HG02852 (cell line): ENCODE data around the gene CERS5.
"Not testable (repeated sequence)": the region's sequence is repeated elsewhere in the genome, so short reads cannot be mapped to it uniquely, and the experiment has no call there.

Source experiments
- ATAC-seq: cut with Tn5 transposase; IDR thresholded peaks from one replicate; pipeline ENCODE4 v1.9.1; 2021; ENCODE audit warnings: mild to moderate bottlenecking, moderate library complexity; ENCODE audit not compliant: unreplicated experiment

Gene CERS5

GRCh38 chr12:50187084-50187900, 20.1 kb upstream of the CERS5 start:
- ATAC-seq = peak; percentile 75

GRCh38 chr12:50186681-50187080, 19.5 kb upstream of the CERS5 start:
- no peak for ATAC-seq

- ATAC-seq = no peak
These were observed 18.9 kb upstream of the CERS5 start for GRCh38 chr12:50185970-50186663.

GRCh38 chr12:50185301-50185895, 18.2 kb upstream of the CERS5 start:
- no peak for ATAC-seq

- no peak for ATAC-seq
These were observed 17.1 kb upstream of the CERS5 start for GRCh38 chr12:50184261-50184660.

- no peak for ATAC-seq
These were observed 15.3 kb upstream of the CERS5 start for GRCh38 chr12:50182461-50182860.

GRCh38 chr12:50181691-50182090, 14.5 kb upstream of the CERS5 start:
- ATAC-seq = no peak

- ATAC-seq = no peak
These were observed 8.5 kb upstream of the CERS5 start for GRCh38 chr12:50175716-50176026.

- no peak for ATAC-seq
These were observed 8.0 kb upstream of the CERS5 start for GRCh38 chr12:50174971-50175715.

GRCh38 chr12:50166799-50167048, 445 bp downstream of the CERS5 start:
- ATAC-seq = peak; percentile 39

GRCh38 chr12:50164963-50165362, 2.2 kb downstream of the CERS5 start:
- no peak for ATAC-seq

GRCh38 chr12:50162230-50162629, 4.9 kb downstream of the CERS5 start:
- no peak for ATAC-seq

- no peak for ATAC-seq
These were observed 6.5 kb downstream of the CERS5 start for GRCh38 chr12:50160643-50161042.

GRCh38 chr12:50157259-50157658, 9.9 kb downstream of the CERS5 start:
- no peak for ATAC-seq

GRCh38 chr12:50156641-50157040, 10.5 kb downstream of the CERS5 start:
- no peak for ATAC-seq

- ATAC-seq = not testable (repeated sequence)
These were observed 12.2 kb downstream of the CERS5 start for GRCh38 chr12:50154947-50155346.

GRCh38 chr12:50151047-50151687, 16.0 kb downstream of the CERS5 start:
- no peak for ATAC-seq

GRCh38 chr12:50149311-50149710, 17.9 kb downstream of the CERS5 start:
- no peak for ATAC-seq

- ATAC-seq = not testable (repeated sequence)
These were observed 19.2 kb downstream of the CERS5 start for GRCh38 chr12:50148011-50148410.

- no peak for ATAC-seq
These were observed 19.9 kb downstream of the CERS5 start for GRCh38 chr12:50147281-50147680.

GRCh38 chr12:50145439-50145838, 21.7 kb downstream of the CERS5 start:
- no peak for ATAC-seq
